Measurements from ENCODE around the gene ZNF709.
"Not testable (repeated sequence)": the region's sequence is repeated elsewhere in the genome, so short reads cannot be mapped to it uniquely, and the experiment has no call there.

The ZNF709 gene

DNA sequence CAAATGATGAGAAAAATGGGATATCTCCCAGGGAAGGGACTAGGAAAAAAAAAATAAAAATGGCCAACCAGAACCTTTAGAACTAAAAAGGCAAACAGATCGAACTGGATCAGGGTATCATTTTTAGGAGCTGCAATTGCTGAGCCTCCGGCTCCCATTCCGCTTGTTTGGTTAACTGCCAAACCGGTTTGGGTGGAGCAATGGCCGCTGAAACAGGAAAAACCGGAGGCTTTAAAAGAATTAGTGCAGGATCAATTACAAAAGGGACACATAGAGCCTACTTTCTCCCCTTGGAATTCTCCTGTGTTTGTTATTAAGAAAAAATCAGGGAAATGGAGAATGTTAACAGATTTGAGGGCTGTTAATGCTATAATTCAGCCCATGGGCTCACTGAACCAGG lies 31.1 kb downstream of the ZNF709 start:
- DNase-seq (ENCODE audit: low read depth, low spot score), result no peak

GRCh38 chr19:12450844-12451243 lies 33.8 kb downstream of the ZNF709 start:
- no peak for DNase-seq (ENCODE audit: low read depth, low spot score)

DNA sequence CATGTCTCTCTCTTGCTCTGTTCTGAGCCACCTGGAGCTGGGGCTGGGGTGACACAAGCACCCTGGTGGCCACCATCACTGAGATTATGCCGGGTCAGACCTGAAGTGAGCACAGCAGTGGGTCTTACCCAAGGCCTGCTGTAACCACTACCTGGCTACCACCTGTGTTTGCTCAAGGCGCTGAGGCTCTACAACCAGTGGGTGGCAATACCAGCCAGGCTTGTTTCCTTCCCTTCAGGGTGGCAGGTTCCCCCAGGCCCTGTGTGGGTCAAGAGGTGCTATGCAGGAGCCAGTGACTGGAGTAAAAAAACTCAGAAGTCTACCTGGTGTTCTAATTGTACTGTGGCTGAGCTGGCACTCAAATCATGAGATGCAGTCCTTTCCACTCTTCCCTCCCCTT lies 35.8 kb downstream of the ZNF709 start:
- no peak for DNase-seq (ENCODE audit: low read depth, low spot score)

- DNase-seq (ENCODE audit: low read depth, low spot score), result peak; percentile 88
These were observed 43.9 kb downstream of the ZNF709 start, which contains the start of gene ZNF443 for GRCh38 chr19:12440541-12441316. Gene ZNF443 (minus strand): TSS chr19:12441021. CDS start chr19:12440914, 107 bp downstream.

DNA sequence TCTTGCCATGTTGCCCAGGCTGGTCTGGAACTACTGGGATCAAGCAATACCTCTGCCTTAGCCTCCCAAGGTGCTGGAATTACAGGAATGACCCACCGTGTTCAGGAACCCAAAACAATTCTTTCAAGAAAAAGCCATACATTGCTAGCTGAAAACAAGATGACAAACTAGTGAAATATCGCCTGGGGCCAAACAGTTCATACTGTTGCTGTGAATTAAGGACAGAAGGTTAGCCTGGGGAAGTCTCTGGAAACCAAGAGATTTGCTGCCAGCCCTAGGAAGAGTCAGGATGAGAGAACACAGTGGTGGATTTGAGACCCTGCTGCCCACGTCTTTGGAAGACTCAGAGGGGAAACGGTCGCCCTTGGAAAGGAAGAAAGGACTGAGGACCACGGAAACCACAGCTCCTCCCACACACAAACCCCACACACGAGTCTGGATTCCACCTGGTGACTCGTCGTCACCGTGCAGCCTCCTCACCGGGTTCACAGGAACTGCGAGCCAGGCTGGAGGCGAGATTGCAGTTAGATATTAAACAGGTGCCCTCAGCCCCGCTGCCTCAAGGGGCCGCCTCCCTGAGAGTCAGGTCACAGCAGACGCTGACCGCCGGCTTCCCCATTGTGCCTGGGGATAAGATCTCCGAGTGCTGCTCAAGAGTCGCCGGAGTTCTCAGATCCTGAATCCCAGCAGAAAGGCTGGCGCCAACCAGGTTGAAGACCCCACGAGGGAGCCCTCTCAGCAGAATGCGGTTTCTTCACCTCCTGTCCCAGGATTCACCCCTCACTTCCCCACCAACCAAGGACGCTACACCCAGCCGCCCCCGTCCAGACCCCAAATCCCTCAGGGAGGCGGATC lies 44.7 kb downstream of the ZNF709 start:
- not testable (repeated sequence) for DNase-seq (ENCODE audit: low read depth, low spot score)

DNA sequence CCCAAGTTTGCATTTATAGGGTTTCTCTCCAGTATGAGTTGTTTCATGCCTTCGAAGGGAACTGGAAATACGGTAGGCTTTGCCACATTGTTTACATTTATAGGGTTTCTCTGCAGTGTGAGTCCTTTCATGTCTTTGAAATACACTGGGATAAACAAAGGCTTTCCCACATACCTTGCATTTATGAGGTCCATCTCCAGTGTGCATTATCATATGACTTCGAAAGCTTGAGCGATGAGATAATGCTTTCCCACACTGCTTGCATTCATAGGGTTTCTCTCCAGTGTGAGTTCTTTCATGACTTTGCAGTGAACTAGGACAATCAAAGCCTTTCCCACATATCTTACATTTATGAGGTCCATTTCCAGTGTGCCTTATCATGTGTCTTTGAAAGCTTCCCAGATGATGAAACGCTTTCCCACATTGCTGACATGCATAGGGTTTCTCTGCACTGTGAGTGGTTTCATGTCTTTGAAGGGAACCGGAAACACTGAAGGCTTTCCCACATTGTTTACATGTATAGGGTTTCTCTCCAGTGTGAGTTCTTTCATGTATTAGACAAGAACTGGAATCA lies 53.8 kb downstream of the ZNF709 start:
- not testable (repeated sequence) for DNase-seq (ENCODE audit: low read depth, low spot score)

DNA sequence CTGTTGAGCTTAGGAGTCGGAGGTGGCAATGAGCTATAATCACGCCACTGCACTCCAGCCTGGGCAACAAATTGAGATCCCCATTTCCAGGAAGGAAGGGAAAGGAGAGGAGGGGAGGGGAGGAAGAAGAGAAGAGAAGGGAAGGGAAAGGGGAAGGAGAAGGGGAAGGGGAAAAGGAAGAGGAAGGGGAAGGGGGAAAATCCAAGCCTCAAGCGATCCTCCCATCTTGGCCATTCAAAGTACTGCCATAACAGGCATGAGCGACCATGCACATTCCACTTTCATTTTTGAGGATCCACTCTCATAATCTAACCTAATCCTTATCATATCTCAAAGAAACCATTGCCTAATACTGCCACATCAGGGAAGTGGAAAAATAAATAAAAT lies 58.7 kb downstream of the ZNF709 start:
- no peak for DNase-seq (ENCODE audit: low read depth, low spot score)

DNA sequence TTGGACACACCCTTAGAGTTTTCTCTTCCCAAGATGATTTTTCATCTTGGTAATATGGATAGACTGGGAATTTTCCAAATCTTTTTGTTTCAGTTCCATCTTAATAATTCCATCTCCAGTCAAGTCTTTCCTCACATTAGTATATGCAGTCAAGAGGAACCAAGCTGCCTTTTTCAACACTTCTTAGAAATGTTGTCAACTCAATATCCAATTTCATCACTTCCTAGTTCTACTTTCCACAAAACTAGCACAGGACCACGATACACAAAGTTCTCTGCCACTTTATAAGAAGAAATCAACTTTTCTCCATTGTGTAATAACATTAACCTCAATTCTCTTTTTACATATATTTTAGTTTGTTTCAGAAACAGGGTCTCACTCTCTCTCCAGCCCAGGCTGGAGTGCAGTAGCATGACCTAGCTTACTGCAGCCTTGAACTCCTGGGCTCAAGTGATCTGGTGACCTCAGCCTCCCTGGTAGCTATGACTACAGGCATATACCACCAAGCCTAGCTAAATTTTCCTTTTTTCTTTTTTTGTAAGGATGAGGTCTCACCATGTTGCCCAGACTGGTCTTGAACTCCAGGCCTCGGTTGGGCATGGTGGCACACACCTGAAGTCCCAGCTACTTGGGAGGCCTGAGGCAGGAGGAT lies 59.3 kb downstream of the ZNF709 start:
- DNase-seq (ENCODE audit: low read depth, low spot score), result no peak

GRCh38 chr19:12417273-12417672 lies 67.3 kb downstream of the ZNF709 start:
- DNase-seq (ENCODE audit: low read depth, low spot score), result not testable (repeated sequence)

DNA sequence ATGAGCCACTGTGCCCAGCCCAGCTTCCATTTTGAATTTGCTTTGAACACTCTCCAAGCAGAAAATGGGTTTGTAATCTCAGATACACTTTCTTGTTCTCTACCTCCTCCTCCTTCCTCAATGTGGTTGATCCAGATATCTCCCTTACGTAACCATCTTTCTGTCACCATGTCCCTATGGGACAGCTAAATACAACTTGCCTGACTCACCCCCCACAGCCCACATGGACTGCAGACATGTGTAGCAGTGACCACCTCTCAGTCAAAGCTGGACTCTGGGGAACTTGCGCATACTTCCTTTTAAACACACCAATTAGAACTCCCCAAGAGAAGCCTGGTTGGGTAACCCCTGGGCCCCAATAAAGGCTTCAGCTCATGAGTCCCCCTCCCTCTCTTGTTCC lies 72.7 kb downstream of the ZNF709 start:
- DNase-seq (ENCODE audit: low read depth, low spot score), result no peak
